CD4-positive, alpha-beta T cell (primary cell): ENCODE results near the gene BANF1. TPM values are rescaled to one million over a fixed set of nuclear protein-coding genes. Genes with fewer than 3 reads are reported as not detected.

Source experiments
- ATAC-seq: fragments of 200-7000 bp; cut with Tn5 transposase; one replicate; pipeline ENCODE4 v1.10.0; 2022; ENCODE audit warnings: mild to moderate bottlenecking; ENCODE audit not compliant: poor library complexity
- CTCF ChIA-PET: fragments of 350-600 bp; sonication (Branson Sonifier 250); formaldehyde crosslinking; loops from one replicate; lab custom pipeline; 2021; ENCODE audit warnings: antibody characterized with exemption, inconsistent platforms; lab: Charles Lee
- POLR2A ChIA-PET: fragments of 350-600 bp; sonication (Branson Sonifier 250); formaldehyde crosslinking; loops from one replicate; lab custom pipeline; 2021; ENCODE audit warnings: antibody characterized with exemption, inconsistent platforms; lab: Charles Lee
- DNase-seq, 14 experiments: peaks; one replicate each; pipeline ENCODE4 v3.0.0-alpha.2; 2013 to 2020; ENCODE audit warnings: mixed read lengths in 2 of 14
- H3K27ac ChIP-seq, 2 donors: one replicate each; pipeline versions ENCODE4 v1.5.1 to v1.7.0; 2013; ENCODE audit warnings: low read length in 2 of 2, low read depth in 1 of 2, mild to moderate bottlenecking in 1 of 2
- H3K27me3 ChIP-seq, 2 experiments: 1 replicate in 1 of 2; 2 replicates in 1 of 2; pipeline versions ENCODE4 v1.6.1 to v1.7.0; 2013; ENCODE audit warnings: low read length in 2 of 2, control low read depth in 1 of 2, mild to moderate bottlenecking in 1 of 2, moderate library complexity in 1 of 2; ENCODE audit not compliant: insufficient read depth in 2 of 2, control insufficient read depth in 1 of 2
- H3K36me3 ChIP-seq: one replicate; pipeline ENCODE4 v1.6.1; 2013; ENCODE audit warnings: low read length, control low read depth; ENCODE audit not compliant: insufficient read depth
- H3K4me1 ChIP-seq: one replicate; pipeline ENCODE4 v1.6.1; 2013; ENCODE audit warnings: low read length, control low read depth; ENCODE audit not compliant: insufficient read depth
- H3K4me3 ChIP-seq: one replicate; pipeline ENCODE4 v1.5.1; 2013; ENCODE audit warnings: mild to moderate bottlenecking, low read length, moderate library complexity
- H3K9me3 ChIP-seq, 2 experiments: 1 replicate in 1 of 2; 2 replicates in 1 of 2; pipeline versions ENCODE4 v1.6.1 to v1.7.0; 2013; ENCODE audit warnings: low read length in 2 of 2, mild to moderate bottlenecking in 2 of 2, control low read depth in 1 of 2, moderate library complexity in 1 of 2; ENCODE audit not compliant: control insufficient read depth in 1 of 2, insufficient read depth in 1 of 2
- H3K27ac Mint-ChIP-seq: one replicate; pipeline ENCODE4 v1.8.0; 2020; ENCODE audit warnings: mixed read lengths
- H3K27me3 Mint-ChIP-seq: one replicate; pipeline ENCODE4 v1.8.0; 2021; ENCODE audit warnings: mixed read lengths
- H3K36me3 Mint-ChIP-seq: one replicate; pipeline ENCODE4 v1.8.0; 2021; ENCODE audit warnings: low read depth, mixed read lengths
- H3K4me1 Mint-ChIP-seq: one replicate; pipeline ENCODE4 v1.8.0; 2021; ENCODE audit warnings: low read depth, mixed read lengths
- H3K4me3 Mint-ChIP-seq: one replicate; pipeline ENCODE4 v1.8.0; 2020; ENCODE audit warnings: mild to moderate bottlenecking, mixed read lengths
- H3K9me3 Mint-ChIP-seq: one replicate; pipeline ENCODE4 v1.8.0; 2020; ENCODE audit warnings: mixed read lengths
- intact Hi-C, 2 experiments: fragments of 100-400 bp; cut with DNase I in 1 of 2; cut with micrococcal nuclease in 1 of 2; formaldehyde crosslinking; loops; one replicate each; pipeline versions ENCODE4 v1.15.1 to v1.9.0; 2023 to 2025; cut with DNase I, micrococcal nuclease
- total RNA-seq, 174 experiments: library from RNA in 2 of 174; stranded (reverse) in 2 of 174; gene quantifications; one replicate each; pipeline ENCODE4 v1.2.3 and lab custom pipeline; 2021 to 2026
- TF ChIP-seq, protein P1 (sequence below): fragments of 200-600 bp; IDR thresholded peaks from one replicate; pipeline ENCODE4 v1.8.0; 2022; ENCODE audit warnings: antibody characterized with exemption, mild to moderate bottlenecking

BANF1 gene
- total RNA-seq, 2 experiments from 2014 or later = 21.3 to 22.3 TPM

DNA sequence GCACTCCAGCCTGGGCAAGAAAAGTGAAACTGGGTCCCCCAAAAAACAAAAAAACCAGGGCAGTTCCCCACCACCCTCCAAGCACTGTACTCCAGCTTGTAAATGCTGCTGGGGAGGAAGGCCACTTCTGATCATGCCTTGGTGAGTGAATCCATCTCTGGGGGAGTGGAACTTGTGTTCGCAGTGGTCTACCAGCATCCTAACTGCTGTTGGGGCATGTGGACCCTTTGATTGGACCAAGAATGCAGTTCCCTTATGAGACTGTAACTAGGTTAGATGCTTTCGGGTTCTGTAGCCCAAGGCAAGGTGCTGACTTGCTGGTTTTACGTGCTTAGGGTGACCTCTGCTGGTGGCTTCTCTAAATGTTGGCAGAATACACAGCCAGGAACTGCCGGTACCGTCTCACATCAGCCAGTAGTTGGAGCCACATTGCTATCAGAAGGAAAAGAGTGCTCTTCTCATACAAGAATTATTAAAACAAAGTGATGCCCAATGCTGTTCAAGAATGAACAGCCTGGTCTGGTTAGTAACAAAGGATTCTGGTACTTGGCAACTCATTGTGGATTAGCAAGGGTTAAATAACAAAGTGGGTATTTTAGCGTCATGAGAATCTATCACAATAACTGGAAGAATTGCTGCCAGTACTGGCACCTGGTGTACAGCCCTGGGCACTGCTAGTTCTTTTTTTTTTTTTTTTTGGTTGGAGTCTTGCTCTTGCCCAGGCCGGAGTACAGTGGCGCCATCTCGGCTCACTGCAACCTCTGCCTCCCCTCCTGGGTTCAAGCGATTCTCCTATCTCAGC is 13.3 kb upstream of the BANF1 start:
- intact Hi-C loops = loop anchor here (1.0 to 10.0 kb wide), 11 partner anchors 33 to 364 kb away; partner anchors contain the start of genes AP5B1 (in 2 of the 2) and FIBP (in 1 of the 2)
- peaks cover 10% of the 10 kb centered on the region for H3K36me3 Mint-ChIP-seq
- no peaks in the 10 kb centered on the region for H3K36me3 ChIP-seq
- H3K4me1 ChIP-seq = peaks cover 10% of the 10 kb centered on the region
- peak overlapping the region; percentile 61 for H3K27ac Mint-ChIP-seq
- DNase-seq = peak; percentile 82 to 96 (median 89)
- H3K4me1 Mint-ChIP-seq = peaks cover 6% of the 10 kb centered on the region
- H3K27me3 Mint-ChIP-seq = no peaks in the 10 kb centered on the region
- H3K27me3 ChIP-seq = no peaks in the 10 kb centered on the region
- no peaks in the 10 kb centered on the region for H3K9me3 ChIP-seq
- ATAC-seq = peak; percentile 98
- H3K9me3 Mint-ChIP-seq = no peaks in the 10 kb centered on the region
- no peak overlapping the region for H3K4me3 Mint-ChIP-seq
- POLR2A ChIA-PET = interaction anchor here (0.6 to 1.5 kb wide), 7 partner anchors 10 to 209 kb away, joined by 3 to 6 read pairs (median 4); partner anchors contain the start of genes AP5B1 and CCDC85B
- H3K4me3 ChIP-seq = no peak overlapping the region
- H3K27ac ChIP-seq = no peak overlapping the region
- CTCF ChIA-PET = interaction anchor here (0.7 to 1.9 kb wide), 7 partner anchors 10 to 209 kb away, joined by 3 to 17 read pairs (median 3); partner anchors contain the start of genes AP5B1, CCDC85B and FIBP
- TF ChIP-seq, protein P1, sequence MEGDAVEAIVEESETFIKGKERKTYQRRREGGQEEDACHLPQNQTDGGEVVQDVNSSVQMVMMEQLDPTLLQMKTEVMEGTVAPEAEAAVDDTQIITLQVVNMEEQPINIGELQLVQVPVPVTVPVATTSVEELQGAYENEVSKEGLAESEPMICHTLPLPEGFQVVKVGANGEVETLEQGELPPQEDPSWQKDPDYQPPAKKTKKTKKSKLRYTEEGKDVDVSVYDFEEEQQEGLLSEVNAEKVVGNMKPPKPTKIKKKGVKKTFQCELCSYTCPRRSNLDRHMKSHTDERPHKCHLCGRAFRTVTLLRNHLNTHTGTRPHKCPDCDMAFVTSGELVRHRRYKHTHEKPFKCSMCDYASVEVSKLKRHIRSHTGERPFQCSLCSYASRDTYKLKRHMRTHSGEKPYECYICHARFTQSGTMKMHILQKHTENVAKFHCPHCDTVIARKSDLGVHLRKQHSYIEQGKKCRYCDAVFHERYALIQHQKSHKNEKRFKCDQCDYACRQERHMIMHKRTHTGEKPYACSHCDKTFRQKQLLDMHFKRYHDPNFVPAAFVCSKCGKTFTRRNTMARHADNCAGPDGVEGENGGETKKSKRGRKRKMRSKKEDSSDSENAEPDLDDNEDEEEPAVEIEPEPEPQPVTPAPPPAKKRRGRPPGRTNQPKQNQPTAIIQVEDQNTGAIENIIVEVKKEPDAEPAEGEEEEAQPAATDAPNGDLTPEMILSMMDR = peak; percentile 96

DNA sequence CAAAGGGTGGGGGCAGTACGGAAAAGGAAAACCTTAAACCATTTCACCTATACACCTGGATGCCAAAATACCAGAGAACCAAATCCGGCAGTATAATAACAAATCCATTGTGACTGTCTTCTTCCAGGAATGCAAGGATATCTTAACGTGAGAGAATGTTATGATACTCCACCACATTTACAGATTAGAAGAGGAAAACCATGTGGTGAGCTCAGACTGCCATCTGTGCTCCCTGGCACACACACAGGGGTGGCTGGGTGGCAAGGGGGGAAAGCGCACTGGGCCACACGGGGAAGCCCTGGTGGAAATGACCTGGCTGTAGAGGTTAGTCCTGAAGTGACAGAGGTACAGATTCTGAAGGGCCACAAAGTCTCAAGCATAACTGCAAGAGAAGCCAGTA is 10.2 kb upstream of the BANF1 start:
- TF ChIP-seq, protein P1 = no peak
- ChIA-PET CTCF (interaction anchor here (0.6 to 2.0 kb wide), 3 partner anchors 30 to 918 kb away, joined by 5 to 7 read pairs (median 5); partner anchors contain the start of gene FIBP), POLR2A (interaction anchor here (1.0 kb wide), 1 partner anchor 98 kb away, joined by 4 read pairs; no protein-coding TSS in a partner anchor)
- H3K9me3 ChIP-seq = no peaks in the 10 kb centered on the region
- DNase-seq (no peak), ATAC-seq (no peak)
- intact Hi-C loops = no loop called here
- no peak overlapping the region for H3K27ac ChIP-seq
- peaks cover under 1% of the 10 kb centered on the region for H3K36me3 ChIP-seq
- Mint-ChIP-seq H3K27ac (no peak overlapping the region), H3K4me1 (peaks cover 6% of the 10 kb centered on the region), H3K9me3 (no peaks in the 10 kb centered on the region), H3K27me3 (no peaks in the 10 kb centered on the region), H3K36me3 (peaks cover 27% of the 10 kb centered on the region), H3K4me3 (no peak overlapping the region)
- H3K27me3 ChIP-seq = no peaks in the 10 kb centered on the region
- peaks cover 10% of the 10 kb centered on the region for H3K4me1 ChIP-seq
- H3K4me3 ChIP-seq = no peak overlapping the region

DNA sequence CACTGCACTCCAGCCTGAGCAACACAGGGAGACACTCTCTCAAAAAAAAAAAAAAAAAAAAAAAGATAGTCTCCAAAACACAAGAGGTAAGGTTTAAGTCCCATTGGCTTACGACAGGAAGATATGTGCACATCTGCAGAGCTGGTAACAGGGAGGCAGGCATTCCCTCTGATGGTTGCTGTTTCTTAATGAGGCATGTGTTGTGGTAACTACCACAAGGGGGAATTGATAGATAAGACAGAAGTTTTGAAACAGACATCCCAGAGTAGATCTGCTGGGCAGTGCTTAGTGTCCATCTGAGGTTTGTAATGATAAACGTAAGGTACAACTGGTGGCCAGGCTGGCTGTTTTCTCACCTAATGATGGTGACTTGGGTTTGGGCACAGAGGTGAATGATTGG is 5.0 kb upstream of the BANF1 start:
- ATAC-seq (no peak), DNase-seq (no peak)
- Histone ChIP-seq H3K36me3 (peaks cover 35% of the 10 kb centered on the region), H3K9me3 (no peaks in the 10 kb centered on the region), H3K27ac (no peak overlapping the region), H3K4me1 (peaks cover 23% of the 10 kb centered on the region), H3K4me3 (no peak overlapping the region), H3K27me3 (no peaks in the 10 kb centered on the region)
- ChIA-PET CTCF (interaction anchor here (0.6 kb wide), 1 partner anchor 285 kb away, joined by 3 read pairs; no protein-coding TSS in a partner anchor), POLR2A (no interaction called here)
- H3K27ac Mint-ChIP-seq = peak overlapping the region; percentile 13
- H3K27me3 Mint-ChIP-seq = no peaks in the 10 kb centered on the region
- TF ChIP-seq, protein P1 = no peak
- intact Hi-C loops = no loop called here
- peak overlapping the region; percentile 54 for H3K4me3 Mint-ChIP-seq
- H3K9me3 Mint-ChIP-seq = no peaks in the 10 kb centered on the region
- H3K4me1 Mint-ChIP-seq = peaks cover 42% of the 10 kb centered on the region
- peaks cover 66% of the 10 kb centered on the region for H3K36me3 Mint-ChIP-seq
